ENCODE data around the gene IER3IP1. TPM values are rescaled to one million over a fixed set of nuclear protein-coding genes. Genes with fewer than 3 reads are reported as not detected.

The IER3IP1 gene
- total RNA-seq, 4 donors from 2014 or later: 7.9 to 14.3 (median 11.2) TPM

GRCh38 chr18:47150029-47150823 is 25.9 kb downstream of the IER3IP1 start, which contains the start of gene HDHD2:
HDHD2 (minus strand) TSS chr18:47150500; CDS start chr18:47136439, 14,061 bp downstream.
- Histone ChIP-seq H3K27ac (peak within 1 kb of the TSS; percentile 89), H3K36me3 (peaks cover 24% of the 10 kb centered on the region), H3K4me1 (peaks cover 22% of the 10 kb centered on the region), H3K27me3 (no peaks in the 10 kb centered on the region), H3K9me3 (no peaks in the 10 kb centered on the region), H3K4me3 (peak within 1 kb of the TSS; percentile 67)
- TF ChIP-seq POLR2A (IDR thresholded peaks at IDR 0.05) (peak; percentile 26 to 68), CTCF (IDR thresholded peaks at IDR 0.05) (no peak), POLR2AphosphoS5 (IDR thresholded peaks at IDR 0.05) (peak in 1 of 3 donors; percentile 89)
- 0% methylated on average over 27 of the region's 70 CpGs for WGBS
- peak; percentile 87 to 92 for DNase-seq (ENCODE audit: low spot score in 2 of 2)

DNA sequence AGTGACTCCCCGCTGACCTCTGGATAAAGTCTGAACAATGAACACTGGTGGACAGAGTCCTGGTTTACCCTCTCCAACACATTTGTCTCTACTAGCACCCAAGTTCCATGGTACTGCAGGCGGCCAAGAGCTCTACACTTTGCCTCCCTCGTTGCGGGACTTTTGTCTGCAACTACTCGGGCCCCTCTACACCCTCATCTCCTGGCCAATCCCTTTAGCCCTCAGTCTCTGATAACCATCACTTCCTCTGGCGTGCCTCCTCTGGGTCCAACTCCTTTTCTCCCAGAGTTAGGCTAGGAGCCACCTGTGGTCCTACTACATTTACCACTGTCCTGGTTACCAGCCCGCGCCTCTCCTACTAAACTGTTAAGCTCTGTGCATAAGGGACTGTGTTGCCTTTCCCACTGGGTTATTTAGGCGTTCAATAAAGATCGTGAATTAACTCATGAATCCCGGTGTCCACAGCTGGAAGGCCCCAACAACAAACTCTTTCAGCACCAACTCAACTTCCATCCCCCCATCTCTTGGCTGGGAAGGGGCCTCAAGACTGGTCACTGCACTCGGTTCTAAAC is 26.6 kb downstream of the IER3IP1 start:
- H3K4me3 ChIP-seq: peak overlapping the region; percentile 67
- no peak for DNase-seq (ENCODE audit: low spot score in 2 of 2)
- 25% methylated on average over 12 of the region's 12 CpGs for WGBS

GRCh38 chr18:47146206-47146605 is 30.0 kb downstream of the IER3IP1 start:
- H3K9me3 ChIP-seq: no peaks in the 10 kb centered on the region
- H3K27me3 ChIP-seq: no peaks in the 10 kb centered on the region
- DNase-seq (ENCODE audit: low spot score in 2 of 2): no peak
- H3K4me3 ChIP-seq: no peak overlapping the region
- H3K4me1 ChIP-seq: peaks cover 19% of the 10 kb centered on the region
- no peak for TF ChIP-seq EP300 (IDR thresholded peaks at IDR 0.05)
- TF ChIP-seq POLR2AphosphoS5 (IDR thresholded peaks at IDR 0.05): no peak
- no peak for TF ChIP-seq CTCF (IDR thresholded peaks at IDR 0.05)
- no peak for TF ChIP-seq POLR2A (IDR thresholded peaks at IDR 0.05)
- no peak overlapping the region for H3K27ac ChIP-seq
- no peaks in the 10 kb centered on the region for H3K36me3 ChIP-seq
- WGBS: 96% methylated on average over 3 of the region's 3 CpGs

More for the DNA sequence above, 26.6 kb downstream of the IER3IP1 start:
- Histone ChIP-seq H3K36me3 (peaks cover 17% of the 10 kb centered on the region), H3K4me1 (peaks cover 22% of the 10 kb centered on the region), H3K9me3 (no peaks in the 10 kb centered on the region), H3K27ac (peak overlapping the region; percentile 89), H3K27me3 (no peaks in the 10 kb centered on the region)
- TF ChIP-seq POLR2A (IDR thresholded peaks at IDR 0.05): no peak
- TF ChIP-seq POLR2AphosphoS5 (IDR thresholded peaks at IDR 0.05): no peak
- no peak for TF ChIP-seq EP300 (IDR thresholded peaks at IDR 0.05)
- no peak for TF ChIP-seq CTCF (IDR thresholded peaks at IDR 0.05)

- TF ChIP-seq POLR2A (IDR thresholded peaks at IDR 0.05): no peak
- TF ChIP-seq EP300 (IDR thresholded peaks at IDR 0.05): no peak
- no peak for TF ChIP-seq CTCF (IDR thresholded peaks at IDR 0.05)
- TF ChIP-seq POLR2AphosphoS5 (IDR thresholded peaks at IDR 0.05): no peak
- Histone ChIP-seq H3K9me3 (no peaks in the 10 kb centered on the region), H3K27ac (no peak overlapping the region), H3K4me1 (peaks cover 6% of the 10 kb centered on the region), H3K27me3 (no peaks in the 10 kb centered on the region), H3K4me3 (no peak overlapping the region), H3K36me3 (no peaks in the 10 kb centered on the region)
- DNase-seq (ENCODE audit: low spot score in 2 of 2): no peak
- 96% methylated on average over 4 of the region's 4 CpGs for WGBS
Measured at GRCh38 chr18:47143899-47144485, 32.2 kb downstream of the IER3IP1 start.

GRCh38 chr18:47143153-47143552 is 33.0 kb downstream of the IER3IP1 start:
- Histone ChIP-seq H3K9me3 (no peaks in the 10 kb centered on the region), H3K36me3 (no peaks in the 10 kb centered on the region), H3K27ac (no peak overlapping the region), H3K4me1 (no peaks in the 10 kb centered on the region), H3K27me3 (no peaks in the 10 kb centered on the region), H3K4me3 (no peak overlapping the region)
- TF ChIP-seq CTCF (IDR thresholded peaks at IDR 0.05): no peak
- TF ChIP-seq EP300 (IDR thresholded peaks at IDR 0.05): no peak
- no peak for TF ChIP-seq POLR2A (IDR thresholded peaks at IDR 0.05)
- no peak for TF ChIP-seq POLR2AphosphoS5 (IDR thresholded peaks at IDR 0.05)
- DNase-seq (ENCODE audit: low spot score in 2 of 2): no peak
- WGBS: 98% methylated on average over 5 of the region's 5 CpGs
